GM20000 (cell line): ENCODE results near the gene SERPINB6.

ENCODE experiments used
- DNase-seq: peaks from one replicate; pipeline ENCODE4 v3.0.0; 2012; ENCODE audit warnings: low spot score
- TF ChIP-seq, protein P1 (sequence below): IDR thresholded peaks from 2 replicates; pipeline ENCODE4 v1.5.1; 2012; ENCODE audit warnings: mild to moderate bottlenecking, control low read depth; ENCODE audit errors: extremely low read depth, missing control alignments

SERPINB6 gene

DNA sequence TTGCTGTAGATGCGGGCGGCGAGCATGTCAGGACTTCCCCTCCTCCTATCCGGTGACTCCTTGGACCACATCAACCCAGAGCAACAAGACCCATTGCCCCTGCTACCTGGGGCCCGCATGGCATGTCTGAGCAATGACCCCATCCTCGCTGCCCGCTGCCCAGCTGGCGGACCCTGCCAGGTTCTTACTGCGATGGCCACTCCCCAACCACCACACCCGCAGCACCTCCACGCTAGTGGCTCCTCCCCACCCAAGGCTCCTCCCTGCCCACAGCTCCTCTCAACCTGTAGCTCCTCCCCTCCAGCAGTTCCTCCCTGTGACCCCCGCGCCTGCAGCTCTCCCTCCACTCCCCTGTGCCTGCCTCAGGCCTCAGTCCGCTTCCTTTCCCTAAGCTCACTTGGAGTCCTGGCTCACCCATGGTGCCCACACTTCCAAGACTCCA lies 50.7 kb downstream of the SERPINB6 start:
- TF ChIP-seq, protein P1, sequence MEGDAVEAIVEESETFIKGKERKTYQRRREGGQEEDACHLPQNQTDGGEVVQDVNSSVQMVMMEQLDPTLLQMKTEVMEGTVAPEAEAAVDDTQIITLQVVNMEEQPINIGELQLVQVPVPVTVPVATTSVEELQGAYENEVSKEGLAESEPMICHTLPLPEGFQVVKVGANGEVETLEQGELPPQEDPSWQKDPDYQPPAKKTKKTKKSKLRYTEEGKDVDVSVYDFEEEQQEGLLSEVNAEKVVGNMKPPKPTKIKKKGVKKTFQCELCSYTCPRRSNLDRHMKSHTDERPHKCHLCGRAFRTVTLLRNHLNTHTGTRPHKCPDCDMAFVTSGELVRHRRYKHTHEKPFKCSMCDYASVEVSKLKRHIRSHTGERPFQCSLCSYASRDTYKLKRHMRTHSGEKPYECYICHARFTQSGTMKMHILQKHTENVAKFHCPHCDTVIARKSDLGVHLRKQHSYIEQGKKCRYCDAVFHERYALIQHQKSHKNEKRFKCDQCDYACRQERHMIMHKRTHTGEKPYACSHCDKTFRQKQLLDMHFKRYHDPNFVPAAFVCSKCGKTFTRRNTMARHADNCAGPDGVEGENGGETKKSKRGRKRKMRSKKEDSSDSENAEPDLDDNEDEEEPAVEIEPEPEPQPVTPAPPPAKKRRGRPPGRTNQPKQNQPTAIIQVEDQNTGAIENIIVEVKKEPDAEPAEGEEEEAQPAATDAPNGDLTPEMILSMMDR, result no peak

GRCh38 chr6:2919886-2920285 lies 51.5 kb downstream of the SERPINB6 start:
- TF ChIP-seq, protein P1, result no peak
- DNase-seq, result no peak

More for the DNA sequence above, 50.7 kb downstream of the SERPINB6 start:
- DNase-seq, result no peak

DNA sequence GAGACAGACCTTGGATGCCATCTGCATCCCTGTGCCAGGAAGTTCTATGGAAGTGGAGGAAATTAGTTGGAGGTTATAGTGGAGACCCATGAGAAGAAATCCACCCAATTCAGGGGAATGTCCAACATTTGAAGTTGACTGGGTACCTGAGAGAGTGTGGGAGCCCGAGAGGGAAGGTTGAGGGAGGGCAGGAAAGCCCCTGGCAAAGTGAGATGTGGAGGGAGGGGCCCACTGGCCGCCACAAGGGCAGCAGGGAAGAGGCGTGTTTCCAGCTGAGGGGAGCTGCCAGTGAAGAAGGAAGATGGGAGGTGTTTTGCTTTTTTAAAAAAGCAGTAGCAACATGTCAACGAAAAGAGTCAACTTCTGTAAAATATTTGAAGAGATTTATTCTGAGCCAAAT lies 52.0 kb downstream of the SERPINB6 start:
- no peak for DNase-seq
- TF ChIP-seq, protein P1, result no peak

DNA sequence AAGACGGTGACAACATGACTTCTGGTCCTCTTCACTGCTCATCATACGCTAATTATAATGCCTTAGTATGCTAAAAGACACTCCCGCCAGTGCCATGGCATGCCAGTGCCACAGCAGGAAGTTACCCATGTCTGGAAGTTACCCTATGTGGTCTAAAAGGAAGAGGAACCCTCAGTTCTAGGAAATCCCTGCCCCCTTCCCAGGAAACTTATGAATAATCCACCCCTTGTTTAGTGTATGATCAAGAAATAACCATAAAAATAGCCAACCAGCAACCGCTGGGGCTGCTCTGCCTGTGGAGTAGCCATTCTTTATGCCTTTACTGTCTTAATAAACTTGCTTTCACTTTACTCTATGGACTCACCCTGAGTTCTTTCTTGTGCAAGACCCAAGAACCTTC lies 52.4 kb downstream of the SERPINB6 start:
- TF ChIP-seq, protein P1, result no peak
- DNase-seq, result no peak

- TF ChIP-seq, protein P1, result no peak
- DNase-seq, result no peak
Observed at GRCh38 chr6:2917801-2918445, 53.4 kb downstream of the SERPINB6 start.

GRCh38 chr6:2917065-2917464 lies 54.3 kb downstream of the SERPINB6 start:
- no peak for DNase-seq

GRCh38 chr6:2916158-2916925 lies 55.0 kb downstream of the SERPINB6 start:
- DNase-seq, result no peak
- TF ChIP-seq, protein P1, result no peak

More at GRCh38 chr6:2917065-2917464, 54.3 kb downstream of the SERPINB6 start:
- TF ChIP-seq, protein P1, result no peak
